HepG2 (cell line): Measurements from ENCODE around the gene CD300A. TPM values are rescaled to one million over a fixed set of nuclear protein-coding genes. Genes with fewer than 3 reads are reported as not detected.
A peak's percentile ranks its signal among the peaks of the same experiment; 100 is the strongest.

ENCODE experiments used
- ATAC-seq: fragments of 200-7000 bp; cut with Tn5 transposase; 3 replicates; pipeline ENCODE4 v1.9.1; 2020; ENCODE audit warnings: mild to moderate bottlenecking, moderate library complexity
- BruUV-seq: library from RNA; stranded (reverse); fragments of 400-500 nt; replicated peaks from 2 replicates; lab custom pipeline; 2021; lab: Mats Ljungman, UMichigan
- CTCF ChIA-PET: fragments of 300-600 bp; formaldehyde crosslinking; extraction: SDS; loops from one replicate; lab custom pipeline; 2021; ENCODE audit warnings: low total read pairs, inconsistent platforms, low intra/inter-chr PET ratio; lab: Yijun Ruan, JAX
- POLR2A ChIA-PET: fragments of 350-600 bp; sonication (Branson Sonifier 250); formaldehyde crosslinking; loops from one replicate; lab custom pipeline; 2020; ENCODE audit warnings: antibody characterized with exemption, inconsistent platforms; lab: Yijun Ruan, JAX
- DNase-seq: peaks from one replicate; pipeline ENCODE4 v3.0.0-alpha.2; 2015; ENCODE audit warnings: low spot score
- FAIRE-seq: peaks from 3 replicates; lab custom pipeline; 2011; peaks lifted over from hg19 to GRCh38; lab: Jason Lieb, UNC
- H2AFZ ChIP-seq: one replicate; pipeline ENCODE4 v1.6.1; 2011; ENCODE audit warnings: low read length, inconsistent platforms
- H3K27ac ChIP-seq: fragments of 300-600 bp; 3 replicates; pipeline ENCODE4 v1.8.0; 2011; ENCODE audit warnings: mixed run types, mild to moderate bottlenecking, mixed read lengths, low read length, inconsistent platforms; ENCODE audit not compliant: insufficient read depth; ENCODE audit errors: extremely low read length
- H3K27me3 ChIP-seq, 2 experiments: fragments of 200-600 bp in 1 of 2; 2 replicates in 1 of 2; 3 replicates in 1 of 2; pipeline versions ENCODE4 v1.6.0 to v1.8.0; 2011; ENCODE audit warnings: low read length in 2 of 2, mild to moderate bottlenecking in 2 of 2, moderate library complexity in 2 of 2, inconsistent platforms in 1 of 2; ENCODE audit not compliant: insufficient read depth in 2 of 2, control insufficient read depth in 1 of 2
- H3K36me3 ChIP-seq, 2 experiments: fragments of 200-600 bp in 1 of 2; replicated peaks in 1 of 2; 2 replicates in 1 of 2; 3 replicates in 1 of 2; pipeline versions ENCODE4 v1.5.1 to v1.8.0; 2011; ENCODE audit warnings: low read length in 2 of 2, inconsistent platforms in 1 of 2; ENCODE audit not compliant: insufficient read depth in 2 of 2, control insufficient read depth in 1 of 2
- H3K4me1 ChIP-seq: 2 replicates; pipeline ENCODE4 v1.5.1; 2012; ENCODE audit warnings: low read length, inconsistent platforms; ENCODE audit not compliant: insufficient read depth
- H3K4me2 ChIP-seq: 2 replicates; pipeline ENCODE4 v1.6.0; 2011; ENCODE audit warnings: low read depth, low read length, inconsistent platforms
- H3K4me3 ChIP-seq, 3 experiments: fragments of 200-600 bp in 1 of 3; sonication (generic), shearing (Covaris generic) in 1 of 3; replicated peaks in 1 of 3; 2 replicates each; pipeline ENCODE4 v1.5.1; 2011 to 2016; ENCODE audit warnings: low read length in 3 of 3, inconsistent platforms in 2 of 3, low read depth in 2 of 3, mild to moderate bottlenecking in 2 of 3, control low read depth in 1 of 3, mixed read lengths in 1 of 3; ENCODE audit not compliant: insufficient read depth in 1 of 3
- H3K79me2 ChIP-seq: one replicate; pipeline ENCODE4 v1.6.1; 2011; ENCODE audit warnings: low read length, inconsistent platforms; ENCODE audit not compliant: insufficient read depth
- H3K9ac ChIP-seq: 2 replicates; pipeline ENCODE4 v1.6.0; 2011; ENCODE audit warnings: mild to moderate bottlenecking, low read depth, low read length, inconsistent platforms; ENCODE audit not compliant: insufficient read depth
- H3K9me3 ChIP-seq: 2 replicates; pipeline ENCODE4 v1.5.1; 2012; ENCODE audit warnings: mild to moderate bottlenecking, low read length
- H4K20me1 ChIP-seq: 2 replicates; pipeline ENCODE4 v1.6.0; 2011; ENCODE audit warnings: inconsistent platforms, mild to moderate bottlenecking, low read length, moderate library complexity; ENCODE audit not compliant: insufficient read depth
- FOXK1 ChIP-seq: sonication (generic); formaldehyde crosslinking; IDR thresholded peaks from 2 replicates; pipeline ENCODE4 v1.4.0; 2020; ENCODE audit warnings: low read depth, missing genetic modification reagents, borderline replicate concordance
- PHF5A ChIP-seq: IDR thresholded peaks from one replicate; pipeline ENCODE4 v1.6.1; 2018; ENCODE audit warnings: low read depth, missing genetic modification reagents; ENCODE audit not compliant: unreplicated experiment
- RERE ChIP-seq: IDR thresholded peaks from 2 replicates; pipeline ENCODE4 v1.6.1; 2016; ENCODE audit warnings: low read depth, missing genetic modification reagents, missing compliant biosample characterization
- RFX3 ChIP-seq: IDR thresholded peaks from 2 replicates; pipeline ENCODE4 v1.6.1; 2016; ENCODE audit warnings: missing biosample characterization, missing genetic modification reagents
- SUZ12 ChIP-seq: fragments of 150-350 bp; IDR thresholded peaks from 2 replicates; pipeline ENCODE4 v1.6.1; 2014; ENCODE audit warnings: low read depth, low read length
- TBX2 ChIP-seq: sonication (generic); formaldehyde crosslinking; IDR thresholded peaks from 2 replicates; pipeline ENCODE4 v1.5.0; 2020; ENCODE audit warnings: missing genetic modification reagents, mild to moderate bottlenecking, borderline replicate concordance
- ZBTB37 ChIP-seq: sonication (generic); formaldehyde crosslinking; IDR thresholded peaks from 2 replicates; pipeline ENCODE4 v1.4.0; 2020; ENCODE audit warnings: mild to moderate bottlenecking, missing genetic modification reagents
- ZFP36L1 ChIP-seq: sonication (generic); formaldehyde crosslinking; IDR thresholded peaks from 2 replicates; pipeline ENCODE4 v1.8.0; 2022; ENCODE audit warnings: mild to moderate bottlenecking, missing genetic modification reagents, moderate library complexity
- WGBS: methylation state at CpG from one replicate; pipeline ENCODE4 v1.1.6; 2017; ENCODE audit warnings: low lambda C conversion rate; 5-methylcytosine and 5-hydroxymethylcytosine counted together
- in situ Hi-C: cut with HindIII; loops from 2 replicates; pipeline ENCODE4 v1.10.0; 2017; ENCODE audit warnings: low pct_unique_long_range_greater_than_20kb; ENCODE audit not compliant: extremely low pct_ligation_motif_present
- intact Hi-C: fragments of 100-400 bp; cut with micrococcal nuclease; formaldehyde crosslinking; loops from one replicate; pipeline ENCODE4 v1.10.0; 2022; ENCODE audit not compliant: unreplicated experiment
- polyA plus RNA-seq, 8 experiments: library from polyadenylated mRNA; depleted of rRNA in 3 of 8; stranded (reverse) in 7 of 8; unstranded in 1 of 8; fragments of >200 nt; fragmentation: Illumina TruSeq in 4 of 8; extraction: Trizol in 4 of 8; gene quantifications; 2 replicates each; pipeline versions ENCODE4 v1.2.1 to v1.2.3, GENCODE V29; 2011 to 2016; ENCODE audit warnings: low read depth in 4 of 8, missing spikeins in 1 of 8, mixed read lengths in 1 of 8; ENCODE audit not compliant: insufficient read depth in 1 of 8
- total RNA-seq, 5 experiments: library from RNA; depleted of rRNA; stranded (reverse); fragments of >200 nt; fragmentation: Illumina TruSeq; extraction: Trizol; gene quantifications; 2 replicates each; pipeline ENCODE4 v1.2.3, GENCODE V29; 2016; ENCODE audit warnings: low read depth in 1 of 5

CD300A gene
- total and polyA plus RNA-seq, 2 of the 13 experiments (the other 11 are each of a cell fraction or from before 2014, with no cell fraction given): not detected

GRCh38 chr17:74455821-74456220 is 10.6 kb upstream of the CD300A start:
- Histone ChIP-seq H3K9ac (no peak overlapping the region), H3K4me1 (peaks cover 39% of the 10 kb centered on the region), H3K4me2 (no peak overlapping the region), H3K9me3 (no peaks in the 10 kb centered on the region), H3K4me3 (no peak overlapping the region), H3K79me2 (no peaks in the 10 kb centered on the region), H4K20me1 (no peaks in the 10 kb centered on the region; the same call in 1 of the 2 replicates), H3K27me3 (peaks cover 3 to 25% of the 10 kb centered on the region in 2 experiments; a peak in 3 of 5 replicates), H2AFZ (no peak overlapping the region), H3K36me3 (no peaks in the 10 kb centered on the region), H3K27ac (no peak overlapping the region)
- intact Hi-C loops (loop anchor here (2.0 to 10.0 kb wide), 3 partner anchors 19 to 251 kb away; partner anchors contain the start of genes CD300LB and RPL38), in situ Hi-C loops (loop anchor here (5.0 kb wide), 1 partner anchor 79 kb away; no protein-coding TSS in a partner anchor)
- DNase-seq: no peak
- CTCF ChIA-PET: interaction anchor here (3.3 to 4.8 kb wide), 2 partner anchors 18 to 76 kb away, joined by 34 to 141 read pairs; no protein-coding TSS in a partner anchor
- FAIRE-seq: no peak
- TF ChIP-seq RFX3 (CRISPR knock-in tag): no peak
- TF ChIP-seq SUZ12: no peak
- no peak for ATAC-seq
- POLR2A ChIA-PET: interaction anchor here (1.8 to 6.2 kb wide), 7 partner anchors 13 to 82 kb away, joined by 5 to 126 read pairs (median 29); no protein-coding TSS in a partner anchor
- no TSS peak for BruUV-seq
- 63% methylated on average over 5 of the region's 5 CpGs for WGBS

GRCh38 chr17:74457146-74457819 is 9.2 kb upstream of the CD300A start:
- H3K27me3 ChIP-seq: peaks cover 3 to 35% of the 10 kb centered on the region in 2 experiments; a peak in 4 of 5 replicates
- no TSS peak for BruUV-seq
- H3K4me3 ChIP-seq: peak overlapping the region in 1 of 3 experiments; percentile 37; a peak in 2 of 6 replicates
- ChIA-PET POLR2A (interaction anchor here (1.3 to 2.1 kb wide), 2 partner anchors 49 to 83 kb away, joined by 5 to 6 read pairs; no protein-coding TSS in a partner anchor), CTCF (interaction anchor here (0.7 to 4.8 kb wide), 8 partner anchors 20 to 89 kb away, joined by 3 to 141 read pairs (median 12); no protein-coding TSS in a partner anchor)
- in situ Hi-C loops: loop anchor here (5.0 kb wide), 1 partner anchor 80 kb away; no protein-coding TSS in a partner anchor
- ATAC-seq: no peak
- H3K36me3 ChIP-seq: no peaks in the 10 kb centered on the region
- H3K9me3 ChIP-seq: no peaks in the 10 kb centered on the region
- H4K20me1 ChIP-seq: no peaks in the 10 kb centered on the region
- peak; percentile 63 for FAIRE-seq
- H3K79me2 ChIP-seq: no peaks in the 10 kb centered on the region
- H3K9ac ChIP-seq: no peak overlapping the region
- H3K27ac ChIP-seq: no peak overlapping the region
- intact Hi-C loops: loop anchor here (1.0 to 10.0 kb wide), 6 partner anchors 36 to 252 kb away; partner anchors contain the start of genes CD300LB and RPL38
- peak overlapping the region; percentile 57 for H3K4me2 ChIP-seq
- H3K4me1 ChIP-seq: peaks cover 34% of the 10 kb centered on the region
- WGBS: 10% methylated on average over 18 of the region's 18 CpGs
- peak; percentile 71 for DNase-seq
- no peak overlapping the region for H2AFZ ChIP-seq
- TF ChIP-seq TBX2 (CRISPR knock-in tag) (peak; percentile 26; the same call in 1 of the 2 replicates), PHF5A (no peak), FOXK1 (CRISPR knock-in tag) (no peak), ZBTB37 (CRISPR knock-in tag) (0 out of 2 replicates have a peak, but pooled peaks have one; percentile 54), ZFP36L1 (CRISPR knock-in tag) (0 out of 2 replicates have a peak, but pooled peaks have one; percentile 19), RERE (no peak)
